Middle frontal gyrus (tissue), 1 donor: ENCODE measurements around the gene PRKAR1B.

Source experiments
- DNase-seq: peaks from one replicate; pipeline ENCODE4 v3.0.0-alpha.2; 2015; ENCODE audit warnings: low spot score; ENCODE audit errors: extremely low spot score

Gene PRKAR1B

DNA sequence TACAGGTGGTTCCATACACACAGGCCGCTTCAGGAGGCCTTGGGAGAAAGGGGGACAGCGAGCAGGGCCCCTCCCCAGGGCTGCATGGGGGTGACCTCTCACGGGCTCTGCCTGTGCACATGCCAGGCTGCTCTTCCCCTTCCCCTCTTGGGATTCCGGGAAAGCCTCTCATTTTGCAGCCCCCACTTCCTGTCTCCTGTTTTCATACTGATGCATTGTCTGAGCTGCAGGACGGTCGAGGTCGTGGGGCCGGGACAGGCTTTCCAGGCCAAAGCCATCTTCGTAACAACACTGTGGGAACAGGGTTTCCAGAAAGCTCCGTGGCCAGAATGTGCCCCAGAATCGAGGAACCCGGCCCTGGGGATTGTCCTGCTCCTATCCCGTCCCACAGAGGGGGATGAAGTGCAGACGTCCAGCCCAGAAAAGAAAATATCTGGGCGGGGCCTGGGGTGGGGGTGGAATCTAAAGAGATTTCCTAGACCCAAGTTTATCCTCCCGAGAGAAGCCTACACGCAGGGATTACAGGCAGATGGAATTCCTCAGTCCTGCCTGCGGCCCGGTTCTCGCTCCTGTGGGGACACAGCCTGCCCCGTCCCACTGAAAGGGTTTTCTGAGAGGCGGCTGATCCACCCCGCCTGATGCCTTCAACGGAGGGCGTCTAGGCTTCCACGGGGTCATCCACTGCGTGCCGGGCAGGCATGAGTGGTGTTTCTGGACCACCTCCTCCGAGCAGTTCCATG lies 30.1 kb downstream of the PRKAR1B start:
- DNase-seq, result no peak

DNA sequence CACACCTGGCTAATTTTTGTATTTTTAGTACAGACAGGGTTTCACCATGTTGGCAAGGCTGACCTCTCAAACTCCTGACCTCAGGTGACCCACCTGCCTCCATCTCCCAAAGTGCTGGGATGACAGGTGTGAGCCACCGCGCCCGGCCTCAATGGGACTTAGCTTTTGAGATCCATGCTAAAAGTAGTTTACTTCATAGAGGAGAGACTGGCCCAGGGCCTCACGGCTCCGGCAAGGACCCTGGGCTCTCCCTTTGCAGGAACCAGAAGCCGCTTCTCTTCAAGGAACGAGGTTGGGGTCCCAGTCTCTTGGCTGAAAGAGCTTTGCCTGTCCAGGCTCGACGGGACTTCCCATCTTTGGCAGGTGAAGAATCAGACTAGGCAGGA lies 30.7 kb downstream of the PRKAR1B start:
- no peak for DNase-seq

- DNase-seq, result no peak
Measured at GRCh38 chr7:693280-693679, 33.8 kb downstream of the PRKAR1B start.

- peak; percentile 26 for DNase-seq
Measured at GRCh38 chr7:691361-692045, 35.6 kb downstream of the PRKAR1B start.

GRCh38 chr7:690478-691360 lies 36.4 kb downstream of the PRKAR1B start:
- DNase-seq, result no peak

DNA sequence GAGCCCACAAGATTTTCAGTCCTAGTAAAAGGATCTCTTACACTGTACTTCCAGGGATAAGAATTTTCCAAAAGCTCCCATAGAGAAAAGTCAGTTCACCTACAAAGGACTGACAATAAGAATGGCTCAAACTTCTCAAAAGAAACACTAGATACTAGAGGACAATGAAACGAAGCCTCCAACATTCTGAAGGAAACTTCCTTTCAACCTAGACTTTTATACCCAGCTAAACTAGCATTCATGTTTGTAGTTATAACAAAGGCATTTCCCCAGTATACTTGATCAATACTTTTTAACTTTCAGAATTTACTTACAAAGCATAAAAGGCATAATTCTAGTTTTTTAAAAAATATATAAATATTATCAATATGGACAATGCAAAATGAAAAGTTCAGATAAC lies 41.5 kb downstream of the PRKAR1B start:
- no peak for DNase-seq

- DNase-seq, result no peak
Measured at GRCh38 chr7:684416-684815, 42.7 kb downstream of the PRKAR1B start.

- no peak for DNase-seq
Measured at GRCh38 chr7:683526-684205, 43.4 kb downstream of the PRKAR1B start.

GRCh38 chr7:682810-683209 lies 44.3 kb downstream of the PRKAR1B start:
- DNase-seq, result no peak

DNA sequence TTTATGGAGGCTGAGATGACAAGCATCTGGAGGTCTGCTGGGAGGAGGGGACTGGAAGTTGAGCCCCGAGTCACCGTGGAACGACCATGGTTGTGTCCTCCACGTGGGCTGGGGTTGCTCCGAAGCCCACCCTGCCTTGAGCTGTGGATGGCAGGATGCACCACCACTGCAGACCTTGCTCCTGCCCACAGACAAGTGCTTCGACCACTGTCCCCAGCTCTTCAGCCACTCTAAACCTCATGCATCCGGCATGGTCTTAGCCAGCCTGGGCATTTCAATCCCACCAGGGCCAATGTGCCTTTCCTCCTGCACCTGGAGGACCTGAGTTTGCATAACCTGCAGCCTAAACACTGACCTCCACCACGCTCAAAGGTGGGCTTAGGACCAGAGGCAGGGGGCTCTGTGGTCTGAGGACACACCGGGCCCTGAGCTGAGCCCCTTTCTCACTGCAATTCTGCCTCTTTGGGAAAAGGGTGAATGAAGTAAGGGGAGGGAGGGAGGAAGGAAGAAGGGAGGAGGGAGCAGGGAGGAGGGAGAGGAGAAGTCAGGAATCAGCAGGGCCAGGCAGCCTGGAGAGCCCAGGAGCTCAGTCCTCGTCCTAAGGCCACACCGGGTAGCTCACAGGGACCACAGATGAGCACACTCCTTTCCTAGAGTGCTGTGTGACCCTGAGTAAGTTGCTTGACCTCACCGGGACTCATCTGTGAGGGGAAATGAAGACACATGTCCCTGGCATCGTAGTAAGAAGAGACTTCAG lies 45.4 kb downstream of the PRKAR1B start:
- DNase-seq, result no peak

GRCh38 chr7:680411-681127 lies 46.5 kb downstream of the PRKAR1B start:
- DNase-seq, result no peak

- DNase-seq, result no peak
Measured at GRCh38 chr7:676972-677385, 50.1 kb downstream of the PRKAR1B start.

DNA sequence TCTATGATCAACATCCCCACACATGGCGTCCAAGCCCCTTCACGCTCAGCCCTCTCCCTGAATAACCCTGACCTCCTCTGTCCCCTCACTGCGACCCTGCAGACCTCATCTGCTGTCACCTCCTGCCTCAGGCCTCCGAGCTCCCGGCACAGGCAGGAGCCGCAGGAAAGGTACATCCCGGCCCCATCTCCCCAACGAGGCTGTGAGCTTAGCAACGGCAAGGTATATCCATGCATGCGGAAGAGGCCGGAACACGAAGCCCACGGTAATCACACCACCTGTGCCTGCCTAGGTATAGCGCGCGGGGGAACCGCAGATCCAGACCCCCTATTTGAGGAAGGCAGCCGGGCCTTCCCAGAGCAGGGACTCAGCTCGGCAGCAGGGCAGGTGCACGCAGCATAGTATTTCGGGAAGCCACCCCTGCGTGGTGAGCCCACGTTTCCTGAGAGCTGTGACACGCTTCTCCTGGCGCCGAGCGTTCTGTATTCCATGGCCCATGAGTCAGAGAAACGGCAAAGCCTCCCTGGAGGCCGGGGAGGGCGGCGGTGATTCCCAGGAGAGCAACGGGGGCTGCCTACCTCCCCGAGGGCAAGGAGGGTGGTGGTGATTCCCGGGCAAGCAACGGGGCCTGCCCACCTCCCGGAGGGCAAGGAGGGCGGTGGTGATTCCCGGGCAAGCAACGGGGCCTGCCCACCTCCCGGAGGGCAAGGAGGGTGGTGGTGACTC lies 50.7 kb downstream of the PRKAR1B start:
- DNase-seq, result peak; percentile 22

DNA sequence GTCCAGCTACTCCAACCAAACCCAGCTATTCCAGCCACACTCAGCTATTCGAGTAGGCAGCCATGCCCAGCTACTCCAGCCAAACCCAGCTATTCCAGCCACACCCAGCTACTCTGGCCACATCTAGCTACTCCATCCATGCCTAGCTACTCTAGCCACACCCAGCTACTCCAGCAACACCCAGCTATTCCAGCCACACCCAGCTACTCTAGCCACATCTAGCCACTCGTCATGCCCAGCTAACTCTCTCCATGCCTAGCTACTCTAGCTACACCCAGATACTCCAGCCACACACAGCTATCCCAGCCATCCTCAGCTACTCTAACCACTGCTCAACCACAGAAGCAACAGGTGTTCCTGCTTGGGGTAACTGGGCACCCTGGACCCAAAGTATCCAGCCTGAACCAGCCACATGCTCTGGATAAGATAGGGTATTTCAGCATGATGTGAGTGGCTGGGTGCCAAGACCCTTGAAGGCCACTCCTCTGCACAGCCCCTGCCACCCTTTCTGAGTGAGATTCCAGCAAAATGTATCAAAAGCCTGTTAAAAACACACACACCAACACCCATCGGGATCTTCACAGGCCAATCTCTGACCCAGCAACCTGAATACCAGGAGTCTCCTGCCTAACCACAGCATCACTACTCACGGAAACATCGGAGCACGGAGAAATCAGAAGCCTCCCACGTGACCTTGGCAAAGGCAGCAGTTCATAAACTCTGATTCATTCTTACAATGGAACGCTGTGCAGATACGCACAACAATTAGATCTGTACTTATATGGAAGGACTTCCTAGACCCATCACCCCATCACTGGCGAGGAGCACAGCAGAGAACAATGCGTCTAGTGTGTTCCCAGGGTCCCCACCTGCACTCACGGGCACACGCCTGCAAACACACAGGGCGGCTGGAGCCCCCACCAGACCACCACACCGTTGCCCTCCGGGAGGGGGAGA lies 52.3 kb downstream of the PRKAR1B start:
- no peak for DNase-seq

- no peak for DNase-seq
Measured at GRCh38 chr7:673681-674453, 53.2 kb downstream of the PRKAR1B start.

GRCh38 chr7:672891-673290 lies 54.2 kb downstream of the PRKAR1B start:
- no peak for DNase-seq

DNA sequence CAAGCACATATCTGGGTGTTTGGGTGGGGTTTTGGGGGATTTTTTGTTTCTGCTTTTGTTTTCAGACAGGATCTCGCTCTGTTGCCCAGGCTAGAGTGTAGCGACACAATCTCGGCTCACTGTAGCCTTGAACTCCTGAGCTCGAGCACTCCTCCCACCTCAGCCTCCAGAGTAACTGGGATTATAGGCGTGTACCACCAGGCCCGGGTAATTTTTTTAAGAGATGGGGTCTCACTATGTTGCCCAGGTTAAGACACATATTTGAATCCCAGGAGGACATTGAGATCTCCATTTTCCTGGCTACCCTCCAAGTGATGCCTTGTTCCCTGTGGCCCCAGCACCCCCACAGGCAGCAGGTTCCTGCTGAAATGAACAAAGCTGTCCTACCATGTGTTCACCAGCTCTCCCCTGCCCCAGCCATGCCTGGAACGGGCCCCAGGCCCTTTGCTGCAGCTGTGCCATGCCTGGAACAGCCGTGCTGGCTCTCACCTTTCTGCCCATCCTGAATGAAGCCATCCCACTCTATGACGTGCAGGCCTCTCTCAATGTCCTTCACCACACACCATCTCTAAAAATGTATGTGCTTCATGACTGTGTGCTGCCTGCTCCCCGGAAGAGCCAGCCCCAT lies 55.6 kb downstream of the PRKAR1B start:
- no peak for DNase-seq
